Breast epithelium (tissue), 4 donors: ENCODE data around the gene ZNF579. TPM values are rescaled to one million over a fixed set of nuclear protein-coding genes. Genes with fewer than 3 reads are reported as not detected.

Experiments
- DNase-seq, 2 donors: peaks; one replicate each; pipeline ENCODE4 v3.0.0-alpha.2; 2019; ENCODE audit warnings: low spot score in 2 of 2
- H3K27ac ChIP-seq, 2 donors: fragments of 200-600 bp; sonication (generic) in 1 of 2; one replicate each; pipeline ENCODE4 v1.5.1; 2016 to 2019; ENCODE audit warnings: mild to moderate bottlenecking in 1 of 2
- H3K27me3 ChIP-seq, 2 donors: fragments of 200-600 bp; sonication (generic) in 1 of 2; one replicate each; pipeline versions ENCODE4 v1.5.1 to v1.6.0; 2017 to 2019; ENCODE audit warnings: control low read depth in 1 of 2, mild to moderate bottlenecking in 1 of 2
- H3K36me3 ChIP-seq: fragments of 200-600 bp; one replicate; pipeline ENCODE4 v1.5.1; 2019
- H3K4me1 ChIP-seq, 2 donors: fragments of 200-600 bp; sonication (generic); one replicate each; pipeline ENCODE4 v1.5.1; 2016 to 2019; ENCODE audit warnings: control low read depth in 1 of 2
- H3K4me3 ChIP-seq, 3 donors: fragments of 200-600 bp; sonication (generic); 1 replicate in 2 of 3; 2 replicates in 1 of 3; pipeline ENCODE4 v1.5.1; 2016 to 2019; ENCODE audit warnings: mild to moderate bottlenecking in 3 of 3, moderate library complexity in 2 of 3
- H3K9me3 ChIP-seq, 2 donors: fragments of 200-600 bp; sonication (generic) in 1 of 2; one replicate each; pipeline ENCODE4 v1.5.1; 2016 to 2019; ENCODE audit warnings: control low read depth in 1 of 2
- CTCF ChIP-seq, 3 donors: fragments of 450-650 bp; IDR thresholded peaks; one replicate each; pipeline ENCODE4 v1.5.1; 2016 to 2017; ENCODE audit warnings: antibody characterized with exemption in 3 of 3, mild to moderate bottlenecking in 3 of 3, moderate library complexity in 3 of 3
- POLR2A ChIP-seq: fragments of 450-650 bp; IDR thresholded peaks from one replicate; pipeline ENCODE4 v1.6.1; 2016; ENCODE audit warnings: antibody characterized with exemption, mild to moderate bottlenecking, moderate library complexity
- POLR2AphosphoS5 ChIP-seq, 3 donors: sonication (generic); formaldehyde crosslinking; IDR thresholded peaks; one replicate each; pipeline ENCODE4 v1.6.1; 2017; ENCODE audit warnings: antibody characterized with exemption in 3 of 3
- intact Hi-C: fragments of 100-400 bp; cut with DNase I; formaldehyde crosslinking; loops from one replicate; pipeline ENCODE4 v1.15.1; 2023; ENCODE audit warnings: low total_unique reads
- total RNA-seq, 3 donors: library from RNA; depleted of rRNA; stranded (reverse); fragments of >200 nt; gene quantifications; one replicate each; pipeline ENCODE4 v1.1.0, GENCODE V29; 2016

Gene ZNF579
- total RNA-seq, 3 donors from 2014 or later: 1.6 to 2.3 (median 1.6) TPM

- TF ChIP-seq POLR2AphosphoS5 (IDR thresholded peaks at IDR 0.05): no peak
- no peak for TF ChIP-seq CTCF (IDR thresholded peaks at IDR 0.05)
- no peak for TF ChIP-seq POLR2A
- intact Hi-C loops: loop anchor here (5.0 kb wide), 1 partner anchor 538 kb away; no protein-coding TSS in a partner anchor
- DNase-seq: peak; percentile 89 to 91
These were observed 18.2 kb upstream of the ZNF579 start for GRCh38 chr19:55598719-55599467.

GRCh38 chr19:55598034-55598433, 17.4 kb upstream of the ZNF579 start:
- peak overlapping the region; percentile 98 to 100 for H3K27ac ChIP-seq
- no peaks in the 10 kb centered on the region for H3K27me3 ChIP-seq
- intact Hi-C loops: loop anchor here (5.0 kb wide), 1 partner anchor 539 kb away; no protein-coding TSS in a partner anchor
- no peak for TF ChIP-seq CTCF (IDR thresholded peaks at IDR 0.05)
- TF ChIP-seq POLR2AphosphoS5 (IDR thresholded peaks at IDR 0.05): no peak
- TF ChIP-seq POLR2A: no peak
- DNase-seq: no peak
- no peak overlapping the region for H3K4me3 ChIP-seq
- H3K4me1 ChIP-seq: no peaks in the 10 kb centered on the region
- no peaks in the 10 kb centered on the region for H3K9me3 ChIP-seq
- no peaks in the 10 kb centered on the region for H3K36me3 ChIP-seq

More at GRCh38 chr19:55598719-55599467, 18.2 kb upstream of the ZNF579 start:
- Histone ChIP-seq H3K4me1 (no peaks in the 10 kb centered on the region), H3K36me3 (no peaks in the 10 kb centered on the region), H3K4me3 (peak overlapping the region; percentile 76 to 98 (median 81)), H3K27me3 (no peaks in the 10 kb centered on the region), H3K27ac (peak overlapping the region; percentile 98 to 100), H3K9me3 (no peaks in the 10 kb centered on the region)

- intact Hi-C loops: loop anchor here (5.0 kb wide), 1 partner anchor 540 kb away; no protein-coding TSS in a partner anchor
These were observed 16.9 kb upstream of the ZNF579 start for GRCh38 chr19:55597501-55597921.

GRCh38 chr19:55596304-55596703, 15.7 kb upstream of the ZNF579 start:
- H3K27me3 ChIP-seq: no peaks in the 10 kb centered on the region
- DNase-seq: no peak
- H3K4me1 ChIP-seq: no peaks in the 10 kb centered on the region
- intact Hi-C loops: loop anchor here (1.0 to 5.0 kb wide), 2 partner anchors 9 to 541 kb away; no protein-coding TSS in a partner anchor
- TF ChIP-seq POLR2A: no peak
- no peak overlapping the region for H3K27ac ChIP-seq
- no peaks in the 10 kb centered on the region for H3K9me3 ChIP-seq
- no peak overlapping the region for H3K4me3 ChIP-seq
- H3K36me3 ChIP-seq: no peaks in the 10 kb centered on the region

More at GRCh38 chr19:55597501-55597921, 16.9 kb upstream of the ZNF579 start:
- Histone ChIP-seq H3K4me1 (no peaks in the 10 kb centered on the region), H3K36me3 (no peaks in the 10 kb centered on the region), H3K4me3 (no peak overlapping the region), H3K27ac (no peak overlapping the region), H3K27me3 (no peaks in the 10 kb centered on the region), H3K9me3 (no peaks in the 10 kb centered on the region)
- TF ChIP-seq POLR2AphosphoS5 (IDR thresholded peaks at IDR 0.05) (no peak), CTCF (IDR thresholded peaks at IDR 0.05) (no peak), POLR2A (no peak)
- DNase-seq: no peak

DNA sequence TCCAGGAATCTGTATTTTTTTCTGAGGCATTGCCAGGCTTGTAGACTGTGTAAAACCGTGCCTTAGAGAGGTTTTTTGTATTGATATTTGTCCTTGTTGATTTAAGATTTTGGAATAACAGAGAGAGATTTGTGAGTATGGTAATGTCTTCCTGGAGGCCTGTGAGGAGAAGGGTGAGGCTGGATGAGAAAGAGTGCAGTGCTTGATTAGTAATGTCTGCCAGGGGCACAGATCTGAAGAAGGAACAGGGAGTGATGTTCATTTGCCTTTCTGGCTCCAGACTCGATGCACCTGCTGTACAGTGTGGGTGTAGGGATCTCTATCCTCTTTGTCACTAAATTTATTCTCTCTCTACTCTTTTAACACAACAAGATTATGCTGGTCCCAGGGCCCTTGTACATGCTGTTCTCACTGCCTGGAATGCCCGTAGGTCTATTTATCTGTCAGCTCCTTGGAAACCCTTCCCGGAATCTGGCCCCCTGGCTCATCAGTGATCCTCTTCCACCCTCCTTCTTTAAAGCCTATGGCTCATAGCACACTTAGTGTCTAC, 14.4 kb upstream of the ZNF579 start:
- H3K4me1 ChIP-seq: no peaks in the 10 kb centered on the region
- H3K4me3 ChIP-seq: no peak overlapping the region
- DNase-seq: no peak
- no peaks in the 10 kb centered on the region for H3K36me3 ChIP-seq
- no peaks in the 10 kb centered on the region for H3K27me3 ChIP-seq
- H3K9me3 ChIP-seq: no peaks in the 10 kb centered on the region
- TF ChIP-seq POLR2AphosphoS5 (IDR thresholded peaks at IDR 0.05): no peak
- TF ChIP-seq CTCF (IDR thresholded peaks at IDR 0.05): no peak
- TF ChIP-seq POLR2A: no peak
- intact Hi-C loops: loop anchor here (5.0 kb wide), 1 partner anchor 542 kb away; no protein-coding TSS in a partner anchor
- no peak overlapping the region for H3K27ac ChIP-seq
